Dedifferentiated amniotic fluid mesenchymal stem cell (primary cell): ENCODE results near the gene KIAA1586.
"Not testable (repeated sequence)": the region's sequence is repeated elsewhere in the genome, so short reads cannot be mapped to it uniquely, and the experiment has no call there.

ENCODE experiments used
- DNase-seq: peaks from one replicate; pipeline ENCODE4 v3.0.0-alpha.2; 2016; ENCODE audit errors: extremely low spot score

KIAA1586 gene

DNA sequence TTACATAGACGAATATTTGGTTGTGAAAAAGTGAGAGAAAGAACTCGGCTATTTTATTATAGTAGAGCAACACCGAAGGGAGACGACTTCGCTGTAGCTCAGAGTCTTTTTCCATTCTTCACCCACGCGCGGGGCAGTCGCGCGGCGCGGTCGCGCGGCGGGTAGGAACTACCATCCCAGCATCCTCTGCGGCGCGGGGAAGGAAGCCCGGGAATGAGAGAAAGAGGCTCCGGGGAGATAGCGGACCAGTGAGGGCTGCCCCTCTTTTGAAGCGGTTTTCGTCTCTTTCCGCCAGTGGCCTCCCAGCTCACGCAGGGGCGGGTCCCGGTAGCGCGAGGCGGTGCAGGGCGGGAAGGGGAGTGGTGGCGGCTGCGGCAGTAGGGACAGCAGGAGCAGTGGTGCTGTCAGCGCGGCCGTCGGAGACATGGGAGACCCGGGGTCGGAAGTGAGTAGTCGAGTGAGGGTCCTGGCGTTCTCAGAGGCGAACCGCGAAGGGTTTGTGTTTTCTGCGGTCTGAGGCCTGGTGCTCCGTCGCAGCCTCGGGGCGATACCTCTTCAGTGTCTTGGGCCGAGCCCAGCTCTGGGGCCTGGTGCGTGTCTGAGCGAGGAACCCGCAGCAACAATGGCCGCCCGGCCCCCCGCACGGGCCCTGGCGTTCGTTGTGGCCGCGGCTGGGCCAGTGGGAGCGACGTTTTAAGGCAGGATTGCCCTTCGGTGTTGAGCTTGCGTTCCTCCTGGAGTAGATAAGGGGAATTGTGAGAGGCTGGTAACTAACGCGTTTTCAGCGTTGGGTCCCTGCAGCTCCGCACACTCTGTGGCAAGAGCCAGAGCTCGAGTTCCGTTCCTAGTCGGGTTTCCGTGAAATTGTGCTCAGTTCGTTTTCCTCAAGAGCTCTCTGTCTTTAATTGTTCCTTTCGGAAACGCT, at the start of gene KIAA1586:
Gene KIAA1586 (plus strand): TSS at position 362 of the 925 bp plus-strand sequence. CDS start 63 bp downstream, at position 425.
- DNase-seq: peak; percentile 89

DNA sequence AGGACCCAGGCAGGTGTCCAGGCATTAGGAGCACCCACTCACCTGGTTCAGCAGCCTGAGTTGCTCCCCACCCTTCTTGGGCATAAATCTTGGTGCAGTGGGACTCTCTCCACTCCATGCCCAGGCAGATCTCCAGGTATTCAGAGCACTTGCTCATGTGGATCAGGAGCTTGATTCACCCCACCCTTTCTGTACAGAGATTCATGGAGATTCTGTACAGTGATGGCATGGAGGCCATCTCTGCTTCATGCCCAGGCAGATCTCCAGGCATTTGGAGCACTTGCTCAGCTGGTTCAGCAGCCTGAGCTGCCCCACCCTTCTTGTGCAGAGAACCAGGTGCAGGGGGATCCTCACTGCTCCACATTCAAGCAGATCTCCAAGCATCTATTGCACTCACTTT, 47.4 kb upstream of the KIAA1586 start:
- DNase-seq: no peak

DNA sequence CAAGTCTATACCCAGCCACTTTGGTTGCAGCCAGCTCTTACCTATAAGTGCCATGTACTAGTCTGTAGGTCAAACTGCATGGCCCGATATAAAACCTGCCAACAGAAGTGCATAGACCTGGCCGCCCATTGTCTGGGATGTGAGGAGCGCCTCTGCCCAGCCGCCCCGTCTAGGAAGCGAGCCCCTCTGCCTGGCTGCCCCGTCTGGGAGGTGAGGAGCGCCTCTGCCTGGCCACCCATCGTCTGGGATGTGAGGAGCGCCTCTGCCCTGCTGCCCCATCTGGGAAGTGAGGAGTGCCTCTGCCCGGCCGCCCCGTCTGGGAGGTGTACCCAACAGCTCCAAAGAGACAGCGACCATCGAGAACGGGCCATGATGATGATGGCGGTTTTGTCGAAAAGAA, 46.7 kb upstream of the KIAA1586 start:
- not testable (repeated sequence) for DNase-seq

DNA sequence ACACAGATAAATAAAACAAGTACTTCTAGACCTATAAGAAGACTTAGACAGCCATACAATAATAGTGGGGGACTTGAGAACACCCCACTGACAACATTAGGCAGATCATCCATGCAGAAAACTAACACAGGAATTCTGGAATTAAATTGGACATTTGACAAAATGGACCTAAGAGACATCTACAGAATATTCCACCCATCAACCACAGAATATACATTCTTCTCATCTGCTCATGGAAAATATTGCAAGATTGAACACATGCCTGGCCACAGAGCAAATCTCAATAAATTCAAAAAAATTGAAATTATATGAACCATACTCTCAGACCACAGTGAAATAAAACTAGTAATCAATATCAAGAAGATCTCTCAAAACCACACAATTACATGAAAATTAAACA, 44.3 kb upstream of the KIAA1586 start:
- DNase-seq: no peak

DNA sequence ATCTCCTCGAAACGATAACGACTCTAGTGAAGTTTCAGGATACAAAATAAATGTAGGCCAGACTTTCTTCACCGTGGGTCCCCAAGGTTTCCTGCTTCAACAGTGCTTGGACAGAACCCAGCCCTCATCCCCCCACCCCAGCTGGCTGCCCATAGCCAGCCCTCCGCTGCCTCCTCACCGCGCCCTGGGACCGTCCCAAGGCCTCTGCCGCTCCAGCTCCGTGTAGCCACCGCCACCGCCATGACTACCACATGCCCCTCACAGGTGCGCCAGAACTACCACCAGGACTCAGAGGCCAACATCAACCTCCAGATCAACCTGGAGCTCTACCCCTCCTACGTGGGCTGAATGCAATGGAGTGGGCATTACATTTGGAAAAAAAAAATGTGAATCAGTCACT, 42.2 kb upstream of the KIAA1586 start:
- no peak for DNase-seq

DNA sequence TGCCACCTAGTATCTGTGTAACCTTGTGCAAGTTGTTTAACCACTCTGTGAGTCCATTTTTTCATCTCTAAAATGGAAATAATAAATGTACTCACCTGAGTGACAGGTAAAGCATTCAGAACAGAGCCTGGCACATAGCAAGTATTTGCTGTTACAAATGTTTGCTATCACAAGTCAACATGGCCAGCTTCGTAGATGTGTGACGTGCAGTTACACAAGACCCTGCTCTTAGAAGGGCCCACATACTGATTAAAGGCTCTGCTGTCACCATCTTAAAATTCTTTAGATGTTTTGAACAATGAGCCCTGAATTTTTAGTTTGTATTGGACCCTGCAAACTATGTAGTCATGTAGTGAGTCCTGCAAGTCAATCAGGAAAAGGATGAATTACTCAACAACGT, 40.4 kb upstream of the KIAA1586 start:
- DNase-seq: no peak

DNA sequence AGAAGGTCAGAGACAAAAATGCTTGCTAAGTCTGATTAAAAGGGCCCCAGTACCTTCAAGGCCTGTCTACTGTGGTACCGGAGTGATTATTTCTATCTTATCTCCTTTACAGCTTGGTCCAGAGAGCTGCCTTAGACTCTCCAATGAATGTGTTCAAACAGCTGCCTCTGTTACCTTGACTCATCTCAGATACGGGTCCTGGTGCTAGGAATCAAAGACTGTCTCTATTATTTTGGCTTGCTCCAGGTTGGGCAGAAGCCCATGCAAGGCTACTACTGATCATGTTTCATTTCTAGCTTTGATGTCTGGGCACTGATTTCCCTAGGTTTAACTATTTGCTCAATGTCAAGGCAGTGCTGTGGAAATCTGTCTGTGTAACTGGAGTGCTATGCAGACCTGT, 38.4 kb upstream of the KIAA1586 start:
- not testable (repeated sequence) for DNase-seq

DNA sequence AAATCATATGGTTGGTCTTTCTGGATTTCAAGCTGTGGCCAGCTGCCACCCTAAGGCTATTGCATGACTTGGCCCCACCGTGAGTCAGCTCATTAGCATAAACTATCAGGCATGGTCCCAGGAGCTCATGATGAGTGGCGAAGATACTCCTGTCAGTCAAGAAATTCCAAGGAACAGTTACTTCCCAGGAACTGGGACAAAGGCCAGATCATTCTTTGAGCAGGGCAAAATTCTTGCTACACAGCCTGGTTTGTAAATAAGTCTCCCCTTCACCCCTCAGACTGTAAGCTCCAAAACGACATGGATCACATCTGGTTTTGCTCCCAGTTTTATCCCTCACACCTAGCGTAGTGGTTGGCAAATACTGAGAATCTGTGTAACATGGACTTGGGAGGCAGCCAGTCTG, 33.0 kb upstream of the KIAA1586 start:
- DNase-seq: peak; percentile 24

- DNase-seq: no peak
Measured at GRCh38 chr6:57017069-57017468, 29.4 kb upstream of the KIAA1586 start.

GRCh38 chr6:57017841-57018240, 28.7 kb upstream of the KIAA1586 start:
- DNase-seq: no peak

GRCh38 chr6:57019434-57019833, 27.1 kb upstream of the KIAA1586 start:
- no peak for DNase-seq

DNA sequence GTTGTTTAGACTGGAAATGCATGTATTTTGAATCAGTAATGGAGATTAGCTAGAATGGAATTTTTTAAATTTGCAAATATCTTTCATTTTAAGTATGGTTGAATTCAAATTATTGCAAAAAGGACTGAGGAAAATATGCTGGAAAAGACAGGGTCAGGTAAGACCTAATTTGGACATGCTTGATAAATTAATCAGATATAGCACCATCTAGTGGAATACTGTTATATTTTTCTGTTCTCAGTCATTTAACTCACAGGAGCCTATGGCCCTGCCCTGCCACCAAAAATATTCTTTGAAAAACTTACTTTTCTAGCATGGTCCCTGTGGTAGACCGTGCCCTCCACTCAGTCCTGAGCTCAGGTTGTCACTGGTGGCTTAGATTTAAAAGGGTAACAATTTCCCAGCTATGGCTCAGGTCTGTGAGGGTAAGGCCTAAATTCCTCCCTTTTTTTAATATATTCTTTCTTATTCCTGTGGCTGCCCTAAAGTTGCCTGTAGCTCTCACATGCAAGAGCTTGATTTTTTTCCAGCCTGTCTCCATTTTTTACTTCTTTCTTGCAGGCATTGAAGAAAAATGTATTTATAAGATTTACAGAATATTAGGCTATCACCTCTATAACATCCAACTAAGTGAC, 25.3 kb upstream of the KIAA1586 start:
- peak; percentile 71 for DNase-seq

GRCh38 chr6:57024321-57024720, 22.2 kb upstream of the KIAA1586 start:
- no peak for DNase-seq

DNA sequence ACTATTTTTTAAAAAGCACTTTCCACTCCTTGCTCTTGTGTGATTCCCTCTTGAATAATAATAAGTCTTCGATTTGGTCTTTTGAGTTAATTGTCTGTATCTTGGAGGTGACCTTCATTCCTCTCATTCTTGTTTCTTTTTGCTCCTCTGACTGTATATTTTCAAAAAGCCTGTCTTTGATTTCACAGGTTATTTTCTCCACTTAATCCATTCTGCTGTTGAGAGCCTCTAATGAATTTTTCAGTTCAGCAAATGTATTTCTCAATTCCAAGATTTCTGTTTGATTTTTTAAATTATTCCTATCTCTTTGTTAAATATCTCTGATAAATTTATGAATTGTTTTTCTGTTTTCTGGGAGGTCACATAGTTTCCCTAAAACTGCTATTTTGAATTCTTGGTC, 21.7 kb upstream of the KIAA1586 start:
- DNase-seq: no peak

DNA sequence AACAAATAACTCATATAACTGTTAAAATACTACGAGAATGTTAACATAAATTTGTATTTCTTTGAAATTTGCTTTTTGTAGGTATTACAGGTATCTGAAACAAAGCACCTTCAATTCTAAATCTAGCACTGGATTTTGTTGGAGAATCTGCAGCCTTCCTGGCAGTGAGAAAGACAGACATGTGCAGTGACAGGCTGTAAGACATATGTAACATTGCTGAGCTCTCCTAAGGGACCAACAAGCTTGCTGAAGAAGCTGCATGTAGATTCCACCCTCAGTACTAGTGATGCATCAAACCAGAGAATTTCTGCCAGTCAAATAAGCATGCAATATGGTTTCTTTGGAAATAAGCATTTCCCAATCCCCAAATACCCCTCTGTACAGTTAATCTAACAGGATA, 20.5 kb upstream of the KIAA1586 start:
- no peak for DNase-seq

DNA sequence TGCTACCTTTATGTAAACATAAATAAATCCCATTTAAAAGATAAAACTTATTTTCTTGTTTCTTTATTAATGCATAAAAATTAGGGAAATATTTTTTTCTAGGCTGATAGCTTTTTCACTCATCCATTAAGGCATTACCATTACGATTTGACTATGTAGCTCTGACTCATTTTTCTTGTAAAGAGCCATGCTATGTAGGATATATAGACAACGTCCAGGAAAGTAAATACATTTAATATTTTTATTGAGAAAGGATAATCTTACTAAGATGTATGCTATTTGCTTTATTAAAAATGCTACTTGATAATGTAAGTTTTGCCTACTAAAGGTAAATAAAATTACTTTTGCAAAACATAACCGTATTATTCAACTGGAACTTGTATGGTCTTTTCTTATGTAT, 19.2 kb upstream of the KIAA1586 start:
- DNase-seq: no peak

- no peak for DNase-seq
Measured at GRCh38 chr6:57029213-57029612, 17.3 kb upstream of the KIAA1586 start.

DNA sequence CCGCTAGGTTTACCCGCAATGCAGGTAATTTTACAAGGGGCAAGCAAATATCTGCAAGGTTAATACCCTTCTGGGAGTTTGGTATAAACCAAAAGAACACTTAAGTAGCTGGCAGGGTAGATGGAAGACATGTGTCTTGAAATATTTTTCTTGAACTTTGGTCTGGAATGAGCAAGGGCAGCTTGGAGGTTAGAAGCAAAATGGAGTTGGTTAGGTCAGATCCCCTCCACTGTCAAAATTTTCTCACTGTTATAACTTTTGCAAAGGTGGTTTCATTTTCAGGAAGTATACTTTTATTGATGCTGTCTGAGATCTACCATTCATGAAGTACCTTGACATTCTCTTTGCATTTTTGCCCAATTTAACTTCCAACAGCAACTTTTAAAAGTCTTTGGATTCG, 13.3 kb upstream of the KIAA1586 start:
- DNase-seq: no peak

DNA sequence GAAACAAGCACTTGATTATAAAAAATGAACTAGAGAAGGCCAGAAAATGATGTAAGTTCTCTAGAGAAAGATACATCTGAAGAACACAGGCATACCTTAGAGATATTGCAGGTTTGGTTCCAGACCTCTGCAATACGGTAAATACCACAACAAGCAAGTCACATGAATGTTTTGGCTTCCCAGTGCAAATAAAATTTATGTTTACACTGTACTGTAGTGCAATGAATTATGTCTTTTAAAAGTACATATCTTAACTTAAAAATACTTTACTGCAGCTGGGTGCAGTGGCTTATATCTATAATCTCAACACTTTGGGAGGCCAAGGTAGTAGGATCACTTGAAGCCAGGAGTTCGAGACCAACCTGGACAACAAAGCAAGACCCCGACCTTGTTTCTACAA, 10.9 kb upstream of the KIAA1586 start:
- DNase-seq: no peak

- DNase-seq: no peak
Measured at GRCh38 chr6:57038906-57039305, 7.6 kb upstream of the KIAA1586 start.

GRCh38 chr6:57040011-57040410, 6.5 kb upstream of the KIAA1586 start:
- DNase-seq: no peak

- not testable (repeated sequence) for DNase-seq
Measured at GRCh38 chr6:57044061-57044460, 2.4 kb upstream of the KIAA1586 start.

DNA sequence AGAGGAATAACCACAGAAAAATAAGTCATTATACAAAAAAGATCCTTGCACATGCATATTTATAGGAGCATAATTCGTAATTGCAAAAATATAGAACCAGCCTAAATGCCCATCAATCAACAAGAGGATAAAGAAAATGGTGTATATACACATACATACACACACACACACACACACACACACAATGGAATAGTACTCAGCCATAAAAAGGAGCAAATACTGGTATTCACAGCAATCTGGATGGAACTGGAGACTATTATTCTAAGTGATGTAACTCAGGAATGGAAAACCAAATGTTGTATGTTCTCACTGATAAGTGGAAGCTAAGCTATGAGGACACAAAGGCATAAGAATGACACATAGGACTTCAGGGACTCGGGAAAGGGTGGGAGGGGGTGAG, 1.9 kb upstream of the KIAA1586 start:
- DNase-seq: no peak
